Stimulated activated naive CD4-positive, alpha-beta T cell (primary cell): ENCODE results near the gene ASB13.
"Not testable (repeated sequence)": the region's sequence is repeated elsewhere in the genome, so short reads cannot be mapped to it uniquely, and the experiment has no call there.

Source experiments
- DNase-seq, 6 experiments: peaks; one replicate each; lab custom pipeline; 2025; lab: John Stamatoyannopoulos, UW

The ASB13 gene

GRCh38 chr10:5604961-5605360 is 61.4 kb downstream of the ASB13 start:
- DNase-seq, result no peak

GRCh38 chr10:5604236-5604925 is 62.0 kb downstream of the ASB13 start:
- no peak for DNase-seq

DNA sequence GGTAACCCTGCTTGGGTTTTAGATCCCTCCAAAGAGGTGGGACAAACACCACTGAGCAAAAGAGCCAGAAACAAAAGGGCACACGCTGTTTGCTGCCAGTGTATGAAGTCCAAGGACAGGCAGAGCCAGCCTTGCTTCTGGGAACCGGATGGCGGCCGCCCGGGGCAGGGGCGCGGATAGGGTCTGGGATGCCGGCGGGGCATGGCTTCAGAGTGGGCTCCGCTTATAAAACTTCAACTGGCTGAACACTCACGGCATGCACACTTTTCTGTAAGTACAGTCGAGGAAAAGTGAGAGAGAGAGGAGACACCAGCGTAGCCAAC is 62.6 kb downstream of the ASB13 start:
- DNase-seq, result no peak

DNA sequence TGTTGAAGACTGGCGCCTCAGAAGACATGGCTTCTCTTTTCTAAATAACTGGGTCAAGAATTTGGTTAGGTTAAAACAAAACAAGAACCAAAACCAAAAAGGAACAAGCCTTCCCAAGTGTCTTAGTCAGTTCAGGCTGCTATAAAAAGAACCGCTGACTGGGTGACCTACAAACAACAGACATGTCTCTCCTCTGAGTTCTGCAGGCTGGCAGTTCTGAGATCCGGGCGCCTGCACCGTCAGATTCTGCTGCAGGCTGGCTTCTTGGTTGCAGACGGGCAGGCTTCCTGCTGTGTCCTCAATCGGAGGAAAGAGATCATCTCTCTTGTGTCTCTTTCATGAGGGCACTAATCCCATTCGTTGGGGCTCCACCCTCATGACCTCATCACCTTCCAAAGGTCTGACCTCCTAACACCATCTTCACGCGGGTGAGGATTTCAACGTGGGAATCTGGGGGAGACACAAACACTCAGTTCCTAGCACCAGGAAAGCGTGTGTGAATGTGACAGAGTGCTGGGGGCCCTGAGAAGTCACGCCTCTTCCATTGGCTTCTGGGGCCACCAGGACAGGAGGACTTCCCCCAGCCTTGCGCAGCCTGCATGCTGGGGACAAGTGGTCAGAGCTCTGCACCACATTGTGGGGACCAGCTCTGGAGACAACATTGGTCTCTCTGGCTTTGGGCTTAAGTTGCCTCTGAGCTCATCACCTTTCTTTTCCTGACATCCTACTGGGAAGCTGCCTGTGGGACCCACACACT is 63.1 kb downstream of the ASB13 start:
- DNase-seq, result no peak

- DNase-seq, result no peak
These were observed 64.4 kb downstream of the ASB13 start for GRCh38 chr10:5601826-5602495.

DNA sequence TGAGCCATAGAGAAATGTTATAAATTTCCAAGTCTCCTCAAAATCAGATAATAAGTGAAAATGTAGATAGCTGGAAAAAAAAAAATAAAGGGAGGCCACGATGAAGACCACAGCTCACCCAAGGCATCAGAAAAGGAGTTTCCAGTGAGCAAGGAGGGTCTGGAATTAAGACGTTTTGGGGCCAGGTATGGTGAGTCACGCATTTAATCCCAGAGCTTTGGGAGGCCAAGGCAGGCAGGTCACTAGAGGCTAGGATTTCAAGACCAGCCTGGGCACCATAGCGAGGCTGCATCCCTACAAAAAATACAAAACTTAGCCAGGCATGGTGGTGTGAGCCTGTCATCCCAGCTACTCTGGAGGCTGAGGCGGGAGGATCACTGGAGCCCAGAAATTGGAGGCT is 65.5 kb downstream of the ASB13 start:
- DNase-seq, result no peak

DNA sequence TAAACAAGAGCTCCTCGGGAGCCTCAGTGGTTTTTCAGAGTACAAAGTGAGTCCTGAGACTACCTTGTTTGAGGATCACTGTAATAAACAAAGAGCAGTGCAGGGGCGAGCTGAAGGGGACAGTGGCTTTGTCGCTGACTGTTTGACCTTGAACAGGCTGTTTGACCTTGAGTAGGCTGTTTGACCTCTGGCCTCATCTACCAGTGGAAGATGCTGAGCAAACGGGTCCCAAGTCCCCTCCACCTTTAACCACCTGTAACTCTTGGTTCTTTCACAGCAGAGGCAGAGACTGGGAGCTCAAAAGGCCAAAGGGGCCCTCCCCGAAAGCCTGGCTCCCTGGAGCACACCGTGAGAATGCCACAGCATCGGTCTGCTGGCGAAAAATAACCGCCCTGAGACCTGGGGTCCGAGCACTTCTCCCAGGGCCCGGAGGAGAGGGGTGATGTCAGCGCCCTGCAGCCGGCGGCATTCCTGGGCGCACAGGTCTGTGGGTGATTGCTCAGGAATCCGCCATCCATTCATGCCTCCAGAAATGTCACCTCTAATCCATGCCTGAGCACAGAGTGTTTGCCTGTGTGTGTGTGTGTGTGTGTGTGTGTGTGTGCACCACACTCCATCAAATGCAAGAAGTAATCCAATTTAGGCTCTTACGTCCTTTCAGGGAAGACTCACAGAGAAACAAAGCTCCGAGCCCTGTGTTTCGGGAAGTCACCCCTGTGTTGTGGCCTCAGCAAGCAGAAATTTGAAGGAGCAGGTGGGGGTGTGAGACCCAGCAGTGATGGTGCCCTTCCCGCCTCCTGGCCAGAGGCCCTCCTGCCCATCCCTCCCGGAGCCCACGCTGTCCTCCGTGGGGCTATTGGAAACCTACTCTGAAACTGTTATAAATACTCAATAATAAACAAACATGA is 66.5 kb downstream of the ASB13 start:
- no peak for DNase-seq

DNA sequence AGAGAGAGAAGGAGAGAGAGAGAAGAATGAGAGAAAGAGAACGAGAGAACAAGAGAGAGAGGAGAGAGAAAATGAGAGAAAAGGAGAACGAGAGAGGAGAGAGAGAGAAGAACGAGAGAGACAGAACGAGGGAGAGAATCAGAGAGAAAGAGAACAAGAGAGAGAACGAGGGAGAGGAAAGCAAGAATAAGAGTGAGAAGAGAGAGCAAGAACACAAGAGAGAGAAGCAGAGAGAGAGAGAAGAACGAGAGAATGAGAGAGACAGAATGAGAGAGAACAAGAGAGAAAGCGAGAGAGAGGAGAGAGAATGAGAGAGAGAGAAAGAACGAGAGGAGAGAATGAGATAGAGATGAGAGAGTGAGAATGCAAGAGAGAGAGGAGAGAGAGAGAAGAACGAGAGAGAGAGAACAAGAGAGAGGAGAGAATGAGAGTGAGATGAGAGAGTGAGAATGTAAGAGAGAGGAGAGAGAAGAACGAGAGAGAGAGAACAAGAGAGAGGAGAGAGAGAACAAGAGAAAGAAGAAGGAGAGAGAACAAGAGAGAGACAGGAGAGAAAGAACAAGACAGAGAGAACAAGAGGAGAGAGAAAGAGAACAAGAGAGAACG is 68.2 kb downstream of the ASB13 start:
- no peak for DNase-seq

DNA sequence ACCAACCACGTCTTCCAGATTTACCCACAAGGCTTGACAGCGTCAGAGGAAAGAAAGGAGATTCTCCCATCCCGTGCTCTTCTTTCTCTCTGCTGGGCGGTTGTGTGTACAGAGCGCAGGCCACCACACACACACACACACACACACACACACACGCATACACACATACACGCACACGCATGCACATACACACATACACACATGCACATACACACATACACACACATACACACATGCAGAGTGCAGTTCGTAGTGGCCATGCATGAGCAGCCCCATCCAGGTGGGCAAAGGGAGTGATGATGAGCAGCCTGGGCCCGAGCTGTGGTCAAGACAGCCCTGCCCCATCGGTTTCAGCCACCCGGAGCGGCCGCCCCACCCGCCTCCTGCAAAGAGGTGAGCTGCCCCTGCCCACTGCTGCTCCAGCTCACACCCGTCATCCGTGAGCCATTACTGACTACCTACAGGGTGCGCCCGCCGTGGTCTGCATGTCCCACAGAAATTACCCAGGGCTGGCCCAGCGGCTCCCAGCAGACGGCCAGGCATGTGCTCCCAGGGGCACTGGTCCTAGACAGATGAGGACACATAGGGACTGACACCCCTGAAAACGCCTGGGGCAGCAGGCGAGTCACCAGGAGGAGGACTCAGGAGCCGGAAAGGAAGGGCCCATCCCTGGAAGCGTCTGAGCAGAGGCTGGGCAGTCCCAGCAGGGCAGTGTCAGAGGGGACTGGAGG is 69.6 kb downstream of the ASB13 start:
- no peak for DNase-seq

GRCh38 chr10:5595994-5596471 is 70.4 kb downstream of the ASB13 start:
- no peak for DNase-seq

DNA sequence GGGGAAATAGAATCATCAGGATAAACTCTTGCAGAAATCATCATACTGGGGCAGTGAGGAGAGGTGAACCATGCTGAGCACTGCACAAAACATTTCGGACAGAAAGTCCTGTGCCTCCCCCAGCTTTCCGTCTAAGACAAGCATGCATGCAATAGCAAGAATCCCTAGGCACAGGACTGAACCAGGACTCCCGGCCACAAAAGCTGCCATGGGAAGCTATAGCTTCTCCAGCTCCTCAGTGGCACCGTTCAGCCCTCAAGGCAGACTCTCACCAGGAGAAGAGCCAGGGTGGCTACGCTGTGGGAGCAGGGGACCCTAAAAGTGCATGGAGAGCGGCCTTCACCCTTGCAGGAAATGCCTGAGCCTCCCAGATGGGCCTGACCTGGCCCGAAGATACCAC is 70.8 kb downstream of the ASB13 start:
- no peak for DNase-seq

DNA sequence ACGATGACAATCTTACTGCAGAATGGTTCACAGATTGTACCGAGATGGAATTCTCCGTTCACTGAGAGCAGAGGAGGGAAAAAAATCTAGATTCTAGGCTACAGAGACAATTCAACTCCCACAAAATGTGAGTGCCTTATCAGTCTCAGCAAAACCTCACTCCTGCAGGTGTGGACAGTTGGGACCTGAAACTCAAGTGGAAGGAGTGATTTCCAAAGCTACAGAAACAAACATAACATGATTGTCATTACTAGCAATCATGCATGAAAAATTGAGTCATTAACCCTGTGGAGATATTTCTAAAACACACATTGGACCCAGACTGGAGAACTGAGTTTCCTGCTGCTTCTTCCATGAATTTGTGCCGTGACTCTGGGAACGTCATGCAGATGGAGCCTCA is 71.3 kb downstream of the ASB13 start:
- DNase-seq, result no peak

DNA sequence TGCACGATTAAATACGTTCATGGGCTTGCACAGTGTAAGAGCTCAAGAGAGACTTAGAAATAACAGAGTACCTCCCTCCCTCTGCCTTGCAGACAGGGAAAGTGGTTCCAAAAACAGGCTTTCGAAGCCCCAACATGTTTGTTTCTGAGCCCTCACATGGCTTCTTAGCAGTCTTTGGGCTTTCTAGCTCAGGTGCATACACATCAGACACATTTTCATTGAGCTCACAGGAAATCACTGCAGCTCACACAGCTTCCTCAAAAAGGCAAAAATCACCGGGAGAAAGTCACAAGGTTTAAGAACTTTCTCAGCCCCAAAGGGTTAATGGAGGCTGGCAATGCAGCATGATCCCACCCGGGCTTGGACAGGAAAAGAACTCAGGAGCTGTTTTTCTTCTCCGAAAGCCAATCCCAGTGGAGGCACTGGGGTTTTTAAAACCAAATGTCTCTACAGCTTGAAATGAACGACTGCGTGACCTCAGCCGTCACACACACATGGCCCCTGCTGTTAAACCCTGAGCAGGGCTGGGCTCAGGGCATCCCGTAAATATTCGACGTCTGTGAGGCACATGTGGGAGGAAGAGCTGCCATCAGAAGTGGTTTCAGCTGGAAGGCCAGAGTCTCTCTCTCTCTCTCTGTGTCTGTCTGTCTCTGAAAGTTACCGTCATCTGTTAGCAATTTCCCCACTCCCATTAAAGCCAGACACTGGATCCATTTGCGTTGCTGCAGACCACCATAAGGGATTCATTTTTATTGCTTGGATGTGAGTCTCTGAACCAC is 71.9 kb downstream of the ASB13 start:
- peak in 3 of 6 experiments; percentile 19 to 35 (median 27) for DNase-seq

GRCh38 chr10:5593347-5593746 is 73.0 kb downstream of the ASB13 start:
- DNase-seq, result not testable (repeated sequence)

GRCh38 chr10:5592070-5592469 is 74.3 kb downstream of the ASB13 start:
- DNase-seq, result no peak

- no peak for DNase-seq
These were observed 75.0 kb downstream of the ASB13 start for GRCh38 chr10:5591336-5591824.

DNA sequence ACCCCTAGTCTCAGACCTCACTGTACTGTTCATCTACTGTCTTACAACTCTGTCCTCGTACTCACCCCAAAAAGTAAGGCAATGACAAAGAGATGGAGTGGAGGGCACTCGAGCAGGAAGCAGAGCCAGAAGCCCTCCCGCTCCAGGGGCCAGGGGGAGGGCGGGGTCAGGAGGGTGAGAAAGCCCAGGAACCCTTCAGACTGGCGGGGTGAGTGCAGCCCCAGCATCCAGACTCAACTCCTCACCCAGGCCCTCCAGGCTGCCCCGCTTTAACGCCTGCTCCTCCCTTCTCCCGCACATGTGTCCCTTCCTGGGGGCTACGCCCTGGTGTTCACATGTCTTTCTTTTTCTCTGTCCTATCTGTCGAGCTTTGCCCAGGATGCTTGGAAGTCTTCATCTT is 75.6 kb downstream of the ASB13 start:
- no peak for DNase-seq

DNA sequence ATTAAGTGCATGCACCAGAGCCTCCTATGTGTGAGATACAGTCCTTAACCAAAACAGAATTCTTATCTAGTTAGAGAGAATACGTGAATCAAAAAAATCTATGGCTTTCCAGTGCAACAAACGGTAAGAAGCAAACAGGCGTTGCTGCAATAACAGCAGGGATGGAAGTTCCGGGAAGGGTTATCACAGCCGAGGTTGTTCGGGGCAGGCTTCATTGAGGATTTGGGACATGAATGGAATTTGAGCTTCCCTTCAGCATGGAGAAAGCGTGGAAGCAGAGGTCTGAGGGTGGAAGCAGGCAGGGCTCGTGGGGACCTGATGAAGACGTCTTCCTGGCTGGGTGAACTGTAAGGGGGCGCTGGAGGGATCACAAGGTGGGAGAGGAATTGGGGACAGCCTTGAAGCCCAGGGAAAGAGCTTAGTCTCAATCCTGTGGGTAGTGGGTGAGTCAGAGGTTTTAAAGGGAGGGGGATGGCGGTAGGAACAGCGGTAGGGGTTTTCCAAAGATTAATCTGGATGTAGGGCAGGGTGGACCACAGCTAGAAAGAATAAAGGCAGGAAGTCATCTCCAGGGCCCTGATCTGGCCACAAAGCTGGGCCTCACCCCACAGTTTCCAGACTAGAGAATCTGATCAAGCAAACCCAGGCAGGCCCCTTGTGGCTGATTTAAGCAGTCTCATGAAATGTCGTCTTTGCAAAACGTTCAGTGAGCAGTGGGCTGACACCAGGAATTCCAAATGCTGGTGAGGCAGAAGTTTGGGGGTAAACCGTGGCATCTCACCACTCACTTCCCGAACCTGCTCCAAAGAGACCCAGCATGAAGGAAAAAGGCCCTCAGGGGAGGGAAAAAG is 76.5 kb downstream of the ASB13 start:
- DNase-seq, result no peak
